T-helper 17 cell (primary cell): ENCODE data around the gene RIN3. TPM values are rescaled to one million over a fixed set of nuclear protein-coding genes. Genes with fewer than 3 reads are reported as not detected.
"Not testable (repeated sequence)": the region's sequence is repeated elsewhere in the genome, so short reads cannot be mapped to it uniquely, and the experiment has no call there.

Experiments used
- ATAC-seq: fragments of 150-1000 bp; cut with Tn5 transposase; 2 replicates; pipeline ENCODE4 v1.10.0; 2021; ENCODE audit warnings: mild to moderate bottlenecking, moderate library complexity
- DNase-seq, 3 donors: peaks; one replicate each; pipeline versions ENCODE4 v3.0.0 to v3.0.0-alpha.2; 2020 to 2021
- H3K9me3 ChIP-seq: one replicate; pipeline ENCODE4 v1.7.0; 2013; ENCODE audit warnings: low read length, mild to moderate bottlenecking; ENCODE audit not compliant: control insufficient read depth, poor library complexity, severe bottlenecking
- H3K27ac Mint-ChIP-seq: one replicate; pipeline ENCODE4 v1.8.0; 2022; ENCODE audit warnings: mild to moderate bottlenecking, moderate library complexity, mixed read lengths
- H3K27me3 Mint-ChIP-seq: one replicate; pipeline ENCODE4 v1.8.0; 2022; ENCODE audit warnings: mixed read lengths
- H3K36me3 Mint-ChIP-seq: one replicate; pipeline ENCODE4 v1.8.0; 2022; ENCODE audit warnings: low read depth, mixed read lengths
- H3K4me1 Mint-ChIP-seq: one replicate; pipeline ENCODE4 v1.8.0; 2022; ENCODE audit warnings: mild to moderate bottlenecking, mixed read lengths
- H3K4me3 Mint-ChIP-seq: one replicate; pipeline ENCODE4 v1.8.0; 2022; ENCODE audit warnings: mild to moderate bottlenecking, moderate library complexity, mixed read lengths
- total RNA-seq, 4 donors: library from RNA in 2 of 4; stranded (reverse) in 2 of 4; gene quantifications; one replicate each; pipeline ENCODE4 v1.2.3 and lab custom pipeline; 2022 to 2026

The RIN3 gene
- total RNA-seq, 2 donors from 2014 or later = 49.3 to 70.0 TPM

GRCh38 chr14:92710001-92710341 lies 196.4 kb downstream of the RIN3 start:
- H3K36me3 Mint-ChIP-seq = peaks cover 4% of the 10 kb centered on the region

DNA sequence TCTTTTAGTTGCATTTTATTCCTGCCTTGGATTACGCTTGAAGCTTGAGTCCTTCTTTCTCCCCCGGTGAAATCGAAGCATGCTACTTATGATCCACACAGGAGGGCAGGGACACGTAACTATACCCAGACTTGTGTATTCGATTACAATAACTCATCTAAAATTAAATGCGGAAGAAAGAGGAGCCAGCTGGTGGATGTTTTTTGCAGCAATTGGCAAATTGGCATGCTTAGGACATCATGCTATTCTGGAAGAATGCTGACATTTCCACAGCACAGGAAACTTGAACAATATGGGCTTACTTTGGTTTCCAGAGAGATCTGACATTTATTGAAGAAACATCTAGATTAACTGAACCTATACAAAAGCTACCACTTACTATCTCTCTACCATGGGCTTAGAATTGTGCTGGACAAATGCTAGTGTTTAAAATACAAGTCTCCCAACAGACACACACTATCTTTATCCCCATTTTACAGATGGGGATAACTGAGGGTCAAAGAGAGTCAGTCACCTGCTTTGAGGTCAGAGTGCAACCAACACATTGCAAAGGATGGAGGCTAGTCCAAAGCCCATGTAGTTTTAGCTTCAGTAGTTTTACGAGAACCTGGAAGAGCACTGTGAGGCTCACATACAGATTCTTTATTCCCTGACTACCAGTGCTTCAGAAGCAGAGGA lies 198.5 kb downstream of the RIN3 start:
- H3K4me3 Mint-ChIP-seq = no peak overlapping the region
- H3K4me1 Mint-ChIP-seq = peaks cover 2% of the 10 kb centered on the region
- peak overlapping the region; percentile 34 for H3K27ac Mint-ChIP-seq
- H3K27me3 Mint-ChIP-seq = no peaks in the 10 kb centered on the region
- peaks cover 4% of the 10 kb centered on the region for H3K36me3 Mint-ChIP-seq
- DNase-seq (no peak), ATAC-seq (no peak)
- H3K9me3 ChIP-seq = no peaks in the 10 kb centered on the region

More at GRCh38 chr14:92710001-92710341, 196.4 kb downstream of the RIN3 start:
- Mint-ChIP-seq H3K27ac (no peak overlapping the region), H3K4me1 (peaks cover 2% of the 10 kb centered on the region), H3K4me3 (no peak overlapping the region), H3K27me3 (peaks cover 1% of the 10 kb centered on the region)
- no peaks in the 10 kb centered on the region for H3K9me3 ChIP-seq
- ATAC-seq = no peak
- no peak for DNase-seq

DNA sequence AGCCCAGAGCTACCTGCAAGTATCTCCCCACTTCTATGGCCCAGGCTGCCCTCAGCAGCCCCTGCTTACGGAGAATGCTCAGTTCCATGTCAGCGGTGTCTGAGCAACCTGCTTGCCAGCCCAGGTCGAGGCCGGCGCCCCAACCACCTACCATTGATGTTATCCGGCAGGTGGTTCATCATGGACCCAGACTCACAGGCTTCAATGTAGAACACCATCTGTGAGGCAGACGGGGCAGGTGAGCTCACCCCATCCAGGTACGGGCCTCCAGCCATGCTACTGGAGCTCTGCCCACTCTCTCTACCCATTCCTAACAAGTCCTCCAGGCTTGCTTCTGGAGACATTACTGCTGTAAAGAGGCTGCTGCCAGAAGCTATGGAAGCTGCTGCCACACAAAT lies 199.1 kb downstream of the RIN3 start:
- no peak for ATAC-seq
- H3K4me3 Mint-ChIP-seq = no peak overlapping the region
- peaks cover 4% of the 10 kb centered on the region for H3K4me1 Mint-ChIP-seq
- H3K27me3 Mint-ChIP-seq = no peaks in the 10 kb centered on the region
- DNase-seq = no peak
- H3K27ac Mint-ChIP-seq = no peak overlapping the region
- peaks cover 4% of the 10 kb centered on the region for H3K36me3 Mint-ChIP-seq
- no peaks in the 10 kb centered on the region for H3K9me3 ChIP-seq

DNA sequence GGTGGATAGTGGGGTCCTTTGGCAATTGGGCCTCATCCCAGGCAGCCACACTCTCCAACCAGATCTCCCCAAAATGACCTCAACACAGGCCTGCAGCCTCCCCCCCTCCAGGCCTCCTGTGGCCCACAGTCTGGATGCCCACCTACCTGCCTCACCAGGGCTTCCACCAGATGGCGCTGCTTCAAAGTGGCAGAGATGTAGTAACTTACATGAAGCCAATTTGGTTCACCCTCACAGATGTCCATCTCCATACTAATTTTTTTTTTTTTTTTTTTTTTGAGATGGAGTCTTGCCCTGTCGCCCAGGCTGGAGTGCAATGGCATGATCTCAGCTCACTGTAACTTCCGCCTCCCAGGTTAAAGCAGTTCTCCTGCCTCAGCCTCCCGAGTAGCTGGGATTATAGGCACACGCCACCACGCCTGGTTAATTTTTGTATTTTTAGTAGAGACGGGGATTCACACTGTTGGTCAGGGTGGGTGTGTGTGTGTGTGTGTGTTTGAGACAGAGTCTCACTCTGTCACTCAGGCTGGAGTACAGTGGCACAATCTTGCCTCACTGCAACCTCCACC lies 201.2 kb downstream of the RIN3 start:
- H3K27ac Mint-ChIP-seq = peak overlapping the region; percentile 54
- not testable (repeated sequence) for H3K4me3 Mint-ChIP-seq, H3K27me3 Mint-ChIP-seq, H3K9me3 ChIP-seq, H3K4me1 Mint-ChIP-seq, H3K36me3 Mint-ChIP-seq
- DNase-seq (peak; percentile 54 to 78 (median 66)), ATAC-seq (peak; percentile 79)

- ATAC-seq (no peak), DNase-seq (no peak)
- Mint-ChIP-seq H3K36me3 (no peaks in the 10 kb centered on the region), H3K4me3 (no peak overlapping the region), H3K27me3 (no peaks in the 10 kb centered on the region), H3K4me1 (peaks cover 4% of the 10 kb centered on the region), H3K27ac (no peak overlapping the region)
- no peaks in the 10 kb centered on the region for H3K9me3 ChIP-seq
These were observed 202.6 kb downstream of the RIN3 start for GRCh38 chr14:92716131-92716530.

- DNase-seq = no peak
- no peak overlapping the region for H3K4me3 Mint-ChIP-seq
- no peaks in the 10 kb centered on the region for H3K36me3 Mint-ChIP-seq
- H3K27me3 Mint-ChIP-seq = no peaks in the 10 kb centered on the region
- peaks cover 4% of the 10 kb centered on the region for H3K4me1 Mint-ChIP-seq
- peak overlapping the region; percentile 80 for H3K27ac Mint-ChIP-seq
- ATAC-seq = peak; percentile 21
- H3K9me3 ChIP-seq = no peaks in the 10 kb centered on the region
These were observed 204.0 kb downstream of the RIN3 start for GRCh38 chr14:92717571-92718042.

GRCh38 chr14:92718664-92719063 lies 205.1 kb downstream of the RIN3 start:
- H3K4me3 Mint-ChIP-seq = no peak overlapping the region
- H3K27me3 Mint-ChIP-seq = no peaks in the 10 kb centered on the region
- no peak overlapping the region for H3K27ac Mint-ChIP-seq
- DNase-seq (no peak), ATAC-seq (no peak)
- no peaks in the 10 kb centered on the region for H3K9me3 ChIP-seq
- H3K36me3 Mint-ChIP-seq = no peaks in the 10 kb centered on the region
- peaks cover 4% of the 10 kb centered on the region for H3K4me1 Mint-ChIP-seq

DNA sequence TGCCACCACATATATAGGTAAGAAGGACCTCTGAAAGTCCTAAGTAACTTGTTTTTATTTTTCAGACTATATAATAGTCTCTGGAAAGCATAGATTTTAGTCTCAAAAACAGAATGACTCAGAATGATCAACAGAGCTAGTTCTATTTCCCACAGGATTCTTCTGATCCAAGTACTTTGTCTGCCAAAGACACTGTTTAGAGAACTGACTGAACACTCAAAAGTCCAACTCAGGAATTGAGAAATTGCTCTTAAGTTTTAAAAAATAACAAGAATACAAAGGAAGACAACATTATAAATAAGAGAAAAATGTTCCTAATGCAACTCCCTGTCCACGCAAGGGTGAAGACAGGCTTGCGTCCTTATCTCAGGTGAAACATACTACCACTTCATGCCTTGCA lies 205.8 kb downstream of the RIN3 start:
- Mint-ChIP-seq H3K4me1 (peaks cover 7% of the 10 kb centered on the region), H3K36me3 (no peaks in the 10 kb centered on the region), H3K27ac (no peak overlapping the region), H3K4me3 (no peak overlapping the region), H3K27me3 (no peaks in the 10 kb centered on the region)
- no peak for ATAC-seq
- DNase-seq = no peak
- H3K9me3 ChIP-seq = no peaks in the 10 kb centered on the region

GRCh38 chr14:92719890-92720323 lies 206.3 kb downstream of the RIN3 start:
- no peaks in the 10 kb centered on the region for H3K36me3 Mint-ChIP-seq
- H3K4me3 Mint-ChIP-seq = no peak overlapping the region
- peaks cover 7% of the 10 kb centered on the region for H3K4me1 Mint-ChIP-seq
- ATAC-seq (no peak), DNase-seq (no peak)
- no peaks in the 10 kb centered on the region for H3K9me3 ChIP-seq
- H3K27ac Mint-ChIP-seq = no peak overlapping the region
- no peaks in the 10 kb centered on the region for H3K27me3 Mint-ChIP-seq

GRCh38 chr14:92724516-92725340 lies 211.1 kb downstream of the RIN3 start:
- ATAC-seq = no peak
- H3K27ac Mint-ChIP-seq = peak overlapping the region; percentile 51
- no peak for DNase-seq

DNA sequence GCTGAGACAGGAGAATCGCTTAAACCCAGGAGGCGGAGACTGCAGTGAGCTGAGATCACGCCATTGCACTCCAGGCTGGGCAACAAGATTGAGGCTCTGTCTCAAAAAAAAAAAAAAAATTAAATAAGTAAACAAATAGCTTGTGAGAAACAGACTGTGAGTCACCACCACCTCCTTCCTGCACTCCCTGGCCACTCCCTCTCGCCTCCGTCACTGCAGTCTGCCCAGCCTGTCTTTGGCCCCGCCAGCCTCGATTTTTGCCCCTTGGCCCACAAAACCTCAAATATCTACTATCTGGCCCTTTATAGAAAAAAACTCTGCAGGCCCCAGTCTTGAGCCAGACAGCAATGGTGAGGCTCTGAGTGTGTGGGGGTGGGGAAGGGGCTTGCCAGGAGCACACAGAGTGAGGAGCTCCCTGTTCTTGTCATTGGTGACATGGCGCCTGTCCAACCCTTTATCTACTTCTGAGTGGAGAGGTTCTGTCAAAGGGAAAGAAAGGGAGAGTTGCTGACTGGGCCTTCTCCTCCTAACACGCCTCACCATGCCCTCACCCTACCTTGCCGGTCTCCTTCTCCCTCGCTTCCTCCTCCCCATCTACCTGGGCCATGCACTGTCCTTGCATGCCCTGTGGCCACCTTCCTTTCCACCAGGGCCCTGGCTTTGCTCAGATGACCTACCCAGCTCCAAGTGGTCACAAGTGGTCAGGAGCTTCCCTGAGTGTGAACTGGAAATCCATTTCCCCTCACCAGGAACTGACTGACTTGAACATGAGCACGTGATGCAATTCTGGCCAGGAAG lies 212.8 kb downstream of the RIN3 start:
- peak overlapping the region; percentile 69 for H3K4me3 Mint-ChIP-seq
- H3K27ac Mint-ChIP-seq = peak overlapping the region; percentile 6
- H3K9me3 ChIP-seq = no peaks in the 10 kb centered on the region
- peaks cover 5% of the 10 kb centered on the region for H3K27me3 Mint-ChIP-seq
- H3K4me1 Mint-ChIP-seq = peaks cover 10% of the 10 kb centered on the region
- H3K36me3 Mint-ChIP-seq = peaks cover 7% of the 10 kb centered on the region
- ATAC-seq (peak; percentile 82), DNase-seq (peak in 1 of 3 donors; percentile 15)

More at GRCh38 chr14:92724516-92725340, 211.1 kb downstream of the RIN3 start:
- peaks cover 7% of the 10 kb centered on the region for H3K36me3 Mint-ChIP-seq
- H3K9me3 ChIP-seq = no peaks in the 10 kb centered on the region
- peaks cover 5% of the 10 kb centered on the region for H3K27me3 Mint-ChIP-seq
- H3K4me1 Mint-ChIP-seq = peaks cover 7% of the 10 kb centered on the region
- H3K4me3 Mint-ChIP-seq = no peak overlapping the region

DNA sequence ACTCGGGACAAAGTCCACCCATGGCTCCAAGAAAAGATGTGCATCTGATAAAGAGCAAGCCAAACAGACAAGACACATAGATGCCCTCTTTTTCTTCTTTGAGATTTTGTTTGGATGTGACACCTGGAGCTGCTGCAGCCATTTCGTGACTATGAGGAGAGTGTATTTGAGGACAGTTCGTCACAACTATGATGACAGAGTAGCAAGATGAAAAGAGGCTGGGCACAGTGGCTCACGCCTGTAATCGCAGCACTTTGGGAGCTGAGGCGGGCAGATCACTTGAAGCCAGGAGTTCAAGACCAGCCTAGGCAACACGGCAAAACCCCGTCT lies 213.3 kb downstream of the RIN3 start:
- DNase-seq (no peak), ATAC-seq (no peak)
- Mint-ChIP-seq H3K27ac (no peak overlapping the region), H3K36me3 (peaks cover 9% of the 10 kb centered on the region), H3K4me1 (peaks cover 10% of the 10 kb centered on the region), H3K27me3 (peaks cover 5% of the 10 kb centered on the region), H3K4me3 (no peak overlapping the region)
- no peaks in the 10 kb centered on the region for H3K9me3 ChIP-seq
